Adrenal gland (tissue), 5 donors: Measurements from ENCODE around the gene TUBGCP5.

Experiments used
- CTCF ChIP-seq, 6 experiments: fragments of 450-650 bp in 4 of 6; fragments of 200-600 bp in 2 of 6; sonication (generic) in 1 of 6; IDR thresholded peaks; 1 replicate in 5 of 6; 2 replicates in 1 of 6; pipeline versions ENCODE4 v1.5.1 to v1.8.0; 2016 to 2021; ENCODE audit warnings: antibody characterized with exemption in 6 of 6, mild to moderate bottlenecking in 2 of 6, moderate library complexity in 1 of 6
- POLR2A ChIP-seq, 2 donors: fragments of 450-650 bp; IDR thresholded peaks; one replicate each; pipeline ENCODE4 v1.6.1; 2017; ENCODE audit warnings: antibody characterized with exemption in 2 of 2, mild to moderate bottlenecking in 2 of 2, moderate library complexity in 1 of 2
- donor health status: DM: no; HTN: no; CAD: no.

DNA sequence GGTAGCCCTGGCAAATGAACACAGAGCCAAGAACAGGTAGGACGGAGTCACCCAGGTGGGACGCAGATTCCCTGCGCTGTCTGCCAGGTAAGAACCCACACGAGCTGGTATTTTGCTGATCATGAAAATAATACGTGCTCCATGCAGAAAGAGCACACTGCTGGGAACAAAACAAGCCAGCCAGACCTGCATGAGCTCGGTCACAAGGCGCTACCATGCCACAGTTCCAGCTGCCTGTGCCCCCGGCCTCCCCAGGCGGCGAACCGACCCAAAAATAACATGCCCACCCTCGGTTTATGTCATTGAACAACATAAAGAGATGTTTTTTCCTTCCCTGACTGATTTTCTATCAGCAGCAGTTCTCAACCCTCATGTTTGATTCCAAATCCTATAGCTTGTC is 85.0 kb downstream of the TUBGCP5 start:
- TF ChIP-seq CTCF (IDR thresholded peaks at IDR 0.05) (no peak), POLR2A (IDR thresholded peaks at IDR 0.05) (no peak)
